ENCODE results near the gene TXNDC11. TPM values are rescaled to one million over a fixed set of nuclear protein-coding genes. Genes with fewer than 3 reads are reported as not detected.

Gene TXNDC11
- total RNA-seq, 2 donors from 2014 or later: 29.5 to 38.1 TPM

- no peak overlapping the region for H3K4me3 ChIP-seq
- H3K27ac ChIP-seq: peak overlapping the region; percentile 26 to 91
Measured at GRCh38 chr16:11674001-11674817, 68.4 kb downstream of the TXNDC11 start.

GRCh38 chr16:11673091-11674000 is 69.3 kb downstream of the TXNDC11 start:
- Histone ChIP-seq H3K27me3 (no peaks in the 10 kb centered on the region), H3K4me1 (peaks cover 0 to 75% of the 10 kb centered on the region in 2 donors), H3K4me3 (no peak overlapping the region), H3K9me3 (no peaks in the 10 kb centered on the region), H3K27ac (peak overlapping the region; percentile 26 to 91), H3K36me3 (peaks cover 26% of the 10 kb centered on the region)
- TF ChIP-seq CTCF (IDR thresholded peaks at IDR 0.05): no peak
- no peak for DNase-seq (ENCODE audit: low spot score)

More at GRCh38 chr16:11674001-11674817, 68.4 kb downstream of the TXNDC11 start:
- no peaks in the 10 kb centered on the region for H3K9me3 ChIP-seq
- peaks cover 35% of the 10 kb centered on the region for H3K36me3 ChIP-seq
- no peaks in the 10 kb centered on the region for H3K27me3 ChIP-seq
- DNase-seq (ENCODE audit: low spot score): no peak
- peaks cover 0 to 81% of the 10 kb centered on the region in 2 donors for H3K4me1 ChIP-seq
- TF ChIP-seq CTCF (IDR thresholded peaks at IDR 0.05): no peak

GRCh38 chr16:11672206-11673090 is 70.2 kb downstream of the TXNDC11 start:
- Histone ChIP-seq H3K36me3 (peaks cover 17% of the 10 kb centered on the region), H3K27ac (peak overlapping the region; percentile 26 to 91), H3K4me1 (peaks cover 0 to 72% of the 10 kb centered on the region in 2 donors), H3K9me3 (no peaks in the 10 kb centered on the region), H3K4me3 (no peak overlapping the region), H3K27me3 (no peaks in the 10 kb centered on the region)
- no peak for TF ChIP-seq CTCF (IDR thresholded peaks at IDR 0.05)
- no peak for DNase-seq (ENCODE audit: low spot score)

GRCh38 chr16:11671676-11672075 is 71.0 kb downstream of the TXNDC11 start:
- peaks cover 9% of the 10 kb centered on the region for H3K36me3 ChIP-seq
- H3K4me1 ChIP-seq: peaks cover 0 to 66% of the 10 kb centered on the region in 2 donors
- no peaks in the 10 kb centered on the region for H3K27me3 ChIP-seq
- H3K4me3 ChIP-seq: no peak overlapping the region
- no peaks in the 10 kb centered on the region for H3K9me3 ChIP-seq
- no peak for DNase-seq (ENCODE audit: low spot score)
- peak overlapping the region in 1 of 2 donors; percentile 91 for H3K27ac ChIP-seq
- no peak for TF ChIP-seq CTCF (IDR thresholded peaks at IDR 0.05)

- TF ChIP-seq CTCF (IDR thresholded peaks at IDR 0.05): no peak
- Histone ChIP-seq H3K4me3 (no peak overlapping the region), H3K4me1 (peaks cover 0 to 66% of the 10 kb centered on the region in 2 donors), H3K27me3 (no peaks in the 10 kb centered on the region), H3K36me3 (peaks cover 5% of the 10 kb centered on the region), H3K9me3 (no peaks in the 10 kb centered on the region), H3K27ac (peak overlapping the region in 1 of 2 donors; percentile 91)
- DNase-seq (ENCODE audit: low spot score): no peak
Measured at GRCh38 chr16:11671271-11671670, 71.4 kb downstream of the TXNDC11 start.

Measured in right atrium auricular region (tissue), 2 donors.